ENCODE measurements around the gene PSME4. TPM values are rescaled to one million over a fixed set of nuclear protein-coding genes. Genes with fewer than 3 reads are reported as not detected.
"Not testable (repeated sequence)": the region's sequence is repeated elsewhere in the genome, so short reads cannot be mapped to it uniquely, and the experiment has no call there.

PSME4 gene
- total RNA-seq, 1 donor from 2014 or later, result 87.6 TPM

GRCh38 chr2:53939656-53940055, 31.1 kb downstream of the PSME4 start:
- H3K27me3 Mint-ChIP-seq (ENCODE audit: unreplicated experiment), result no peaks in the 10 kb centered on the region
- no peaks in the 10 kb centered on the region for H3K9me3 Mint-ChIP-seq (ENCODE audit: unreplicated experiment)
- no peak overlapping the region for H3K27ac Mint-ChIP-seq (ENCODE audit: unreplicated experiment)

GRCh38 chr2:53938904-53939303, 31.9 kb downstream of the PSME4 start:
- DNase-seq, result no peak
- no peak for TF ChIP-seq CTCF (IDR thresholded peaks at IDR 0.05; ENCODE audit: partially characterized antibody, unreplicated experiment)
- Mint-ChIP-seq H3K4me3 (ENCODE audit: unreplicated experiment) (no peak overlapping the region), H3K9me3 (ENCODE audit: unreplicated experiment) (no peaks in the 10 kb centered on the region), H3K27me3 (ENCODE audit: unreplicated experiment) (no peaks in the 10 kb centered on the region), H3K4me1 (ENCODE audit: low read depth, unreplicated experiment) (no peaks in the 10 kb centered on the region), H3K27ac (ENCODE audit: unreplicated experiment) (no peak overlapping the region), H3K36me3 (ENCODE audit: unreplicated experiment) (no peaks in the 10 kb centered on the region)

More at GRCh38 chr2:53939656-53940055, 31.1 kb downstream of the PSME4 start:
- Mint-ChIP-seq H3K4me3 (ENCODE audit: unreplicated experiment) (no peak overlapping the region), H3K36me3 (ENCODE audit: unreplicated experiment) (no peaks in the 10 kb centered on the region), H3K4me1 (ENCODE audit: low read depth, unreplicated experiment) (no peaks in the 10 kb centered on the region)
- TF ChIP-seq CTCF (IDR thresholded peaks at IDR 0.05; ENCODE audit: partially characterized antibody, unreplicated experiment), result no peak
- no peak for DNase-seq

GRCh38 chr2:53933329-53933728, 37.5 kb downstream of the PSME4 start:
- H3K9me3 Mint-ChIP-seq (ENCODE audit: unreplicated experiment), result no peaks in the 10 kb centered on the region
- H3K4me1 Mint-ChIP-seq (ENCODE audit: low read depth, unreplicated experiment), result peaks cover 5% of the 10 kb centered on the region
- H3K4me3 Mint-ChIP-seq (ENCODE audit: unreplicated experiment), result no peak overlapping the region
- no peaks in the 10 kb centered on the region for H3K27me3 Mint-ChIP-seq (ENCODE audit: unreplicated experiment)
- no peak for TF ChIP-seq CTCF (IDR thresholded peaks at IDR 0.05; ENCODE audit: partially characterized antibody, unreplicated experiment)
- H3K27ac Mint-ChIP-seq (ENCODE audit: unreplicated experiment), result no peak overlapping the region
- no peak for DNase-seq
- H3K36me3 Mint-ChIP-seq (ENCODE audit: unreplicated experiment), result peaks cover 4% of the 10 kb centered on the region

- not testable (repeated sequence) for H3K27ac Mint-ChIP-seq (ENCODE audit: unreplicated experiment); DNase-seq; H3K4me3 Mint-ChIP-seq (ENCODE audit: unreplicated experiment); H3K9me3 Mint-ChIP-seq (ENCODE audit: unreplicated experiment); H3K27me3 Mint-ChIP-seq (ENCODE audit: unreplicated experiment); H3K36me3 Mint-ChIP-seq (ENCODE audit: unreplicated experiment)
- peaks cover 20% of the 10 kb centered on the region for H3K4me1 Mint-ChIP-seq (ENCODE audit: low read depth, unreplicated experiment)
Observed at GRCh38 chr2:53926321-53926720, 44.5 kb downstream of the PSME4 start.

- Mint-ChIP-seq H3K4me1 (ENCODE audit: low read depth, unreplicated experiment) (peaks cover 5% of the 10 kb centered on the region), H3K9me3 (ENCODE audit: unreplicated experiment) (peaks cover 3% of the 10 kb centered on the region), H3K36me3 (ENCODE audit: unreplicated experiment) (no peaks in the 10 kb centered on the region), H3K4me3 (ENCODE audit: unreplicated experiment) (no peak overlapping the region), H3K27ac (ENCODE audit: unreplicated experiment) (no peak overlapping the region), H3K27me3 (ENCODE audit: unreplicated experiment) (no peaks in the 10 kb centered on the region)
- no peak for TF ChIP-seq CTCF (IDR thresholded peaks at IDR 0.05; ENCODE audit: partially characterized antibody, unreplicated experiment)
- DNase-seq, result no peak
Observed at GRCh38 chr2:53913721-53914120, 57.1 kb downstream of the PSME4 start.

Measured in glutamatergic neuron (in vitro differentiated cells).